ENCODE results near the gene CAVIN2.
"Not testable (repeated sequence)": the region's sequence is repeated elsewhere in the genome, so short reads cannot be mapped to it uniquely, and the experiment has no call there.

CAVIN2 gene

GRCh38 chr2:191797942-191798876 is 48.7 kb downstream of the CAVIN2 start:
- DNase-seq: no peak

GRCh38 chr2:191797500-191797899 is 49.4 kb downstream of the CAVIN2 start:
- DNase-seq: no peak

- DNase-seq: no peak
Observed at GRCh38 chr2:191795715-191796114, 51.2 kb downstream of the CAVIN2 start.

GRCh38 chr2:191791953-191792560 is 54.8 kb downstream of the CAVIN2 start:
- DNase-seq: no peak

- DNase-seq: no peak
Observed at GRCh38 chr2:191790737-191791136, 56.2 kb downstream of the CAVIN2 start.

- DNase-seq: no peak
Observed at GRCh38 chr2:191789796-191790195, 57.1 kb downstream of the CAVIN2 start.

- no peak for DNase-seq
Observed at GRCh38 chr2:191786694-191787093, 60.2 kb downstream of the CAVIN2 start.

- not testable (repeated sequence) for DNase-seq
Observed at GRCh38 chr2:191785651-191786050, 61.2 kb downstream of the CAVIN2 start.
